Large intestine (tissue), 3 donors: ENCODE measurements around the gene CIROP. TPM values are rescaled to one million over a fixed set of nuclear protein-coding genes. Genes with fewer than 3 reads are reported as not detected.

Experiments used
- DNase-seq, 2 donors: peaks; one replicate each; pipeline versions ENCODE4 v3.0.0 to v3.0.0-alpha.2; 2013
- H3K27ac ChIP-seq: one replicate; pipeline ENCODE4 v1.5.1; 2013; ENCODE audit warnings: low read length
- H3K27me3 ChIP-seq: 2 replicates; pipeline ENCODE4 v1.6.1; 2013; ENCODE audit warnings: low read length; ENCODE audit not compliant: control insufficient read depth, insufficient read depth
- H3K36me3 ChIP-seq: 2 replicates; pipeline ENCODE4 v1.6.1; 2013; ENCODE audit warnings: low read length; ENCODE audit not compliant: control insufficient read depth, insufficient read depth
- H3K4me1 ChIP-seq: one replicate; pipeline ENCODE4 v1.6.1; 2013; ENCODE audit warnings: low read length; ENCODE audit not compliant: control insufficient read depth, insufficient read depth
- H3K4me3 ChIP-seq: one replicate; pipeline ENCODE4 v1.5.1; 2013; ENCODE audit warnings: low read length
- H3K9me3 ChIP-seq: one replicate; pipeline ENCODE4 v1.6.1; 2013; ENCODE audit warnings: mild to moderate bottlenecking, low read depth, low read length, moderate library complexity; ENCODE audit not compliant: control insufficient read depth
- WGBS: methylation state at CpG from one replicate; pipeline ENCODE4 v1.1.5; 2013; ENCODE audit warnings: low lambda C conversion rate; ENCODE audit not compliant: insufficient coverage; 5-methylcytosine and 5-hydroxymethylcytosine counted together
- polyA plus RNA-seq: library from polyadenylated mRNA; unstranded; fragments of 120-200 nt; gene quantifications from one replicate; pipeline ENCODE4 v1.2.1, GENCODE V29; 2013

Gene CIROP
- polyA plus RNA-seq, 1 donor, result 0.01 TPM

DNA sequence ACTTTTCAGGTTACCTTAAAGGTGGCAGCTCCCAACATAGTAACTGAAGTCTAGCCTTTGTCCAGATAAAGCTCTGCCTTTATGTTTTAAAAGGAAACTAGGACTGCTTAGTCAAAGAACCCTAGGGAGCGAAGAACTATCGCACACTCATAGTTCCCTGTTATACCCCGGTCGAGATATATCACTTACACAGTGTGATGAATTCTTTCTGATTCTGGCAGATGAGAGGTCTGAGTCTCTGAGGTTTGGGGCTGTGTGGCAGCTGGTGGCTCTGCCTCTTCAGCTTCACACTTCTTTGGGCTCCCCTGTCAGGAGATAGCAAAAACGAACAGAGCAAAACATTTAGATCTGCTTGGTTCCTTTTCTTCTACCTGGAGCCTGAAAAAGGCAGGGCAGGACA, 26.8 kb downstream of the CIROP start:
- DNase-seq, result no peak
- no peaks in the 10 kb centered on the region for H3K27me3 ChIP-seq
- H3K4me1 ChIP-seq, result peaks cover 32% of the 10 kb centered on the region
- H3K27ac ChIP-seq, result peak overlapping the region; percentile 86
- H3K4me3 ChIP-seq, result no peak overlapping the region
- WGBS, result no CpG with 5 or more reads among the region's 5 CpGs
- H3K9me3 ChIP-seq, result no peaks in the 10 kb centered on the region
- peaks cover 88% of the 10 kb centered on the region for H3K36me3 ChIP-seq

GRCh38 chr14:23076785-23077408, 27.9 kb downstream of the CIROP start:
- peak overlapping the region; percentile 86 for H3K27ac ChIP-seq
- WGBS, result 100% methylated on average over 1 of the region's 5 CpGs
- peaks cover 43% of the 10 kb centered on the region for H3K4me1 ChIP-seq
- no peak for DNase-seq
- peaks cover 89% of the 10 kb centered on the region for H3K36me3 ChIP-seq
- H3K4me3 ChIP-seq, result no peak overlapping the region
- no peaks in the 10 kb centered on the region for H3K9me3 ChIP-seq
- H3K27me3 ChIP-seq, result no peaks in the 10 kb centered on the region

GRCh38 chr14:23074906-23075305, 29.9 kb downstream of the CIROP start:
- DNase-seq, result no peak
- 100% methylated on average over 1 of the region's 1 CpG for WGBS
- Histone ChIP-seq H3K27me3 (no peaks in the 10 kb centered on the region), H3K27ac (peak overlapping the region; percentile 86), H3K36me3 (peaks cover 71% of the 10 kb centered on the region), H3K4me3 (no peak overlapping the region), H3K9me3 (no peaks in the 10 kb centered on the region), H3K4me1 (peaks cover 57% of the 10 kb centered on the region)

GRCh38 chr14:23071921-23072539, 32.8 kb downstream of the CIROP start:
- H3K27me3 ChIP-seq, result no peaks in the 10 kb centered on the region
- H3K4me3 ChIP-seq, result peak overlapping the region; percentile 81
- no peaks in the 10 kb centered on the region for H3K9me3 ChIP-seq
- whole genome bisulfite sequencing, result 17% methylated on average over 1 of the region's 5 CpGs
- peak; percentile 43 to 72 for DNase-seq
- peaks cover 71% of the 10 kb centered on the region for H3K36me3 ChIP-seq
- peak overlapping the region; percentile 84 for H3K27ac ChIP-seq
- peaks cover 43% of the 10 kb centered on the region for H3K4me1 ChIP-seq

DNA sequence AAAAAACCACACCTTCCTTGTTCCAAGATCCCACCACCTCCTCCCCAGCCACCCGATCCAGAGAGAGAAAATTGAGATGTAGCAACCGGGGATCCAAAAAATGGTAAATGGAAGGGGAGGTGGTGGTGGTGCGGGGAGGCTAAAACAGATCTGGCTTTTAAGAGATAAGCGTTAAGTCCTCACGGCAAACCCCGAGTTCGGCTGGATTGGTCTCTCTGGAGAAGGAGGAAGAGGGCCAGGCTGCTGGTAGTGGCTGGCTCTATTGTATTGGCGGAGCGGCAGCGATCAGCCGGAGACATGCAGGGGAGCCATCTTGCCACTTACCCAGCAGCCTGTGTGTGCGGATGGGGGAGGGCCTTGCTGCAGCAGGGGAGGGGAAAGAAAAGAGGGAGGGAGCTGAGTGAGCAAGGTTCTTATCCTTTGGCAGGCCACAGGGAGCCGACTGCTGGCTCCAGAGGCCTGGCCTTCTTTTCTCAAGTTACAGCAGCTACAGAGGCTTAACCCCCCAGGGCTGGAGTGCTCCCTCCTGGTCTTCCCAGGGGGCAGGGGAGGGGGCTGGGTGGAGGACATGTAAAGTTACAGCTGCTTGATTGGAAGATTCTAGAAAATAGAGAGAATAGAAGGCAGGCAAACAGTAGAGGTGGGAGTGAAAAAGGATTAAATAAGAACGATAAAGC, 33.4 kb downstream of the CIROP start:
- WGBS, result 22% methylated on average over 1 of the region's 14 CpGs
- peaks cover 71% of the 10 kb centered on the region for H3K36me3 ChIP-seq
- H3K9me3 ChIP-seq, result no peaks in the 10 kb centered on the region

GRCh38 chr14:23070262-23071129, 34.3 kb downstream of the CIROP start:
- H3K9me3 ChIP-seq, result no peaks in the 10 kb centered on the region
- H3K27ac ChIP-seq, result peak overlapping the region; percentile 84
- WGBS, result 0% methylated on average over 1 of the region's 10 CpGs
- no peak for DNase-seq
- H3K27me3 ChIP-seq, result no peaks in the 10 kb centered on the region
- peaks cover 71% of the 10 kb centered on the region for H3K36me3 ChIP-seq
- H3K4me3 ChIP-seq, result peak overlapping the region; percentile 81
- H3K4me1 ChIP-seq, result peaks cover 33% of the 10 kb centered on the region

More for the DNA sequence above, 33.4 kb downstream of the CIROP start:
- peaks cover 39% of the 10 kb centered on the region for H3K4me1 ChIP-seq
- H3K4me3 ChIP-seq, result peak overlapping the region; percentile 81
- H3K27me3 ChIP-seq, result no peaks in the 10 kb centered on the region
- peak; percentile 91 to 92 for DNase-seq
- peak overlapping the region; percentile 84 for H3K27ac ChIP-seq

DNA sequence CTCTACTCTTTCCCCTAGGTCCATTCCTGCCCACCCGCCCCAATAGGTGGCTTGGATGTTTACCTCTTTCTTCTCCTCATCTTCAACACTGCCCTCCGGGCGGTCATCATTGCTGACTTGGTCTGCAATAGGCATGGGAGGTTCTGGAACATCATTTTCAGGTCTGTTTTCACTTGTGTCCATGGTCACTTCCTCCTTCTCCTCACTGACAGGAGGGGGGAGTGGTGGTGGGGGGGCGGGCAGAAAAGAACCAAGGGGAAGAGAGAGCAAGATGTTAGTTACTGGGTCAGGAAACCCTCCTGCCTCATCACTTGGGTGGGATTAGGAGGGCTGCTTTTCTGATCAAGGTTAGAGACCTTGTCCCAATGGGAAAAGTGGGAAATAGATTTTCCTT, 35.4 kb downstream of the CIROP start:
- Histone ChIP-seq H3K27ac (no peak overlapping the region), H3K27me3 (no peaks in the 10 kb centered on the region), H3K36me3 (peaks cover 71% of the 10 kb centered on the region), H3K4me1 (peaks cover 30% of the 10 kb centered on the region), H3K9me3 (no peaks in the 10 kb centered on the region), H3K4me3 (no peak overlapping the region)
- DNase-seq, result no peak
- WGBS, result 100% methylated on average over 1 of the region's 4 CpGs

- WGBS, result no CpG with 5 or more reads among the region's 8 CpGs
- H3K27me3 ChIP-seq, result no peaks in the 10 kb centered on the region
- peaks cover 30% of the 10 kb centered on the region for H3K4me1 ChIP-seq
- H3K4me3 ChIP-seq, result no peak overlapping the region
- H3K9me3 ChIP-seq, result no peaks in the 10 kb centered on the region
- peaks cover 71% of the 10 kb centered on the region for H3K36me3 ChIP-seq
- peak; percentile 86 for DNase-seq
- H3K27ac ChIP-seq, result no peak overlapping the region
These were observed 35.9 kb downstream of the CIROP start for GRCh38 chr14:23068789-23069412.

- DNase-seq, result no peak
- no peak overlapping the region for H3K27ac ChIP-seq
- no peaks in the 10 kb centered on the region for H3K27me3 ChIP-seq
- H3K4me3 ChIP-seq, result no peak overlapping the region
- no peaks in the 10 kb centered on the region for H3K9me3 ChIP-seq
- H3K36me3 ChIP-seq, result peaks cover 72% of the 10 kb centered on the region
- no CpG with 5 or more reads among the region's 14 CpGs for WGBS
- peaks cover 29% of the 10 kb centered on the region for H3K4me1 ChIP-seq
These were observed 36.7 kb downstream of the CIROP start for GRCh38 chr14:23067847-23068788.
